ENCODE data around the gene ERF. TPM values are rescaled to one million over a fixed set of nuclear protein-coding genes. Genes with fewer than 3 reads are reported as not detected.
"Not testable (repeated sequence)": the region's sequence is repeated elsewhere in the genome, so short reads cannot be mapped to it uniquely, and the experiment has no call there.

ERF gene
- total and polyA plus RNA-seq, 5 experiments from 2014 or later = 2.8 to 47.3 (median 6.2) TPM

DNA sequence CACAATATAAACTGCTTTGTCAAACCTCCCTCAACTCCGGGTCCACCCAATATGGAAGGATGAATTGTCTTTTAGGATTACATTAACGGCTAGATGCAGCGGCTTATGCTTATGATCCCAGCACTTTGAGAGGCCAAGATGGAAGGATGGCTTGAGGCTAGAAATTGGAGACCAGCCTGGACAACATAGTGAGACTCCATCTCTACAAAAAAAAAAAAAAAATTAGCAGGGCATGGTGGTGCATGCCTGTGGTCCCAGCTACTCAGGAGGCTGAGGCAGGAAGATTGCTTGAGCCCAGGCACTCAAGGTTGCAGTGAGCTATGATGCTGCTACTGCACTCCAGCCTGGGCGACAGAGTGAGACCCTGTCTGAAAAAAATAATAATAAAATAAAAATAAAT is 11.2 kb upstream of the ERF start:
- H3K36me3 Mint-ChIP-seq, H3K9me3 Mint-ChIP-seq, DNase-seq, ATAC-seq, H3K4me3 Mint-ChIP-seq, H3K27me3 Mint-ChIP-seq: not testable (repeated sequence)
- POLR2A ChIA-PET = interaction anchor here (0.6 kb wide), 1 partner anchor 332 kb away, joined by 4 read pairs; no protein-coding TSS in a partner anchor
- Mint-ChIP-seq H3K27ac (peak overlapping the region in 2 of 10 donors; percentile 25 to 62), H3K4me1 (peaks cover 0 to 24% (median 18%) of the 10 kb centered on the region in 4 donors)

DNA sequence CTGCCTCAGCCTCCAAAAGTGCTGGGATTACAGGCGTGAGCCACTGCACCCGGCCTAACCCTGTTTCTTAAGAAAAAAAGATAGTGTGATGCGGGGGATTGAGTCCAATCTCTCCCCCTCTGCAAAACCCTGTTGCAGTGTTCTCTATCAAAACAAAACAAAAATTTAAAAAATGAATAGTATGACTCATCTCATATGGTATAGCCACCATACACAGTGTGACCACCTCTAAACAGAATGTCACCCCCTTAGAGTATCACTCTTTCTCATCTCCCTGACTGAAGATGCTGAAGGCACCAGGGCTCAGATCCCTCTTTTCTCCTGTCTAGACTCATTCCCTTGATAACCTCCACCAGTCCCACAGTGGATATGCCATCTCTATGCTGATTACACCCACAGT is 6.8 kb upstream of the ERF start:
- H3K27me3 Mint-ChIP-seq = no peaks in the 10 kb centered on the region
- POLR2A ChIA-PET = no interaction called here
- no peaks in the 10 kb centered on the region for H3K36me3 Mint-ChIP-seq
- no peak overlapping the region for H3K27ac Mint-ChIP-seq
- ATAC-seq (no peak), DNase-seq (no peak)
- H3K4me3 Mint-ChIP-seq = no peak overlapping the region
- peaks cover under 1 to 4% (median under 1%) of the 10 kb centered on the region in 4 donors for H3K4me1 Mint-ChIP-seq
- H3K9me3 Mint-ChIP-seq = no peaks in the 10 kb centered on the region

DNA sequence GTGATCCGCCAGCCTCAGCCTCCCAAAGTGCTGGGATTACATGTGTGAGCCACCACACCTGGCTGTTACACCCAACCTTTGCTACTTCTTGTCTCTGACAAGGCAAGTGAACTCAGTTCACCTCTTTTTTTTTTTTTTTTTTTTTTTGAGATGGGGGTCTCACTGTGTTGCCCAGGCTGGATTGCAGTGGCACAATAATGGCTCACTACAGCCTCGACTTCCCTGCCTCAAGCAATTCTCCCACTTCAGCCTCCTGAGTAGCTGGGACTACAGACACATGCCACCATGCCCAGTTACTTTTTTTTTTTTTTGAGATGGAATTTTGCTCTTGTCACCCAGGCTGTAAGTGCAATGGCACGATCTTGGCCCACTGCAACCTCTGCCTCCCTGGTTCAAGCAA is 2.9 kb upstream of the ERF start:
- H3K36me3 Mint-ChIP-seq, H3K4me3 Mint-ChIP-seq, ATAC-seq, H3K9me3 Mint-ChIP-seq, DNase-seq, H3K27me3 Mint-ChIP-seq: not testable (repeated sequence)
- H3K27ac Mint-ChIP-seq = peak overlapping the region in 1 of 10 donors; percentile 63
- H3K4me1 Mint-ChIP-seq = peaks cover 3 to 19% (median 11%) of the 10 kb centered on the region in 4 donors
- POLR2A ChIA-PET = interaction anchor here (0.6 to 1.6 kb wide), 6 partner anchors 8 to 1352 kb away, joined by 3 to 7 read pairs (median 4); no protein-coding TSS in a partner anchor

DNA sequence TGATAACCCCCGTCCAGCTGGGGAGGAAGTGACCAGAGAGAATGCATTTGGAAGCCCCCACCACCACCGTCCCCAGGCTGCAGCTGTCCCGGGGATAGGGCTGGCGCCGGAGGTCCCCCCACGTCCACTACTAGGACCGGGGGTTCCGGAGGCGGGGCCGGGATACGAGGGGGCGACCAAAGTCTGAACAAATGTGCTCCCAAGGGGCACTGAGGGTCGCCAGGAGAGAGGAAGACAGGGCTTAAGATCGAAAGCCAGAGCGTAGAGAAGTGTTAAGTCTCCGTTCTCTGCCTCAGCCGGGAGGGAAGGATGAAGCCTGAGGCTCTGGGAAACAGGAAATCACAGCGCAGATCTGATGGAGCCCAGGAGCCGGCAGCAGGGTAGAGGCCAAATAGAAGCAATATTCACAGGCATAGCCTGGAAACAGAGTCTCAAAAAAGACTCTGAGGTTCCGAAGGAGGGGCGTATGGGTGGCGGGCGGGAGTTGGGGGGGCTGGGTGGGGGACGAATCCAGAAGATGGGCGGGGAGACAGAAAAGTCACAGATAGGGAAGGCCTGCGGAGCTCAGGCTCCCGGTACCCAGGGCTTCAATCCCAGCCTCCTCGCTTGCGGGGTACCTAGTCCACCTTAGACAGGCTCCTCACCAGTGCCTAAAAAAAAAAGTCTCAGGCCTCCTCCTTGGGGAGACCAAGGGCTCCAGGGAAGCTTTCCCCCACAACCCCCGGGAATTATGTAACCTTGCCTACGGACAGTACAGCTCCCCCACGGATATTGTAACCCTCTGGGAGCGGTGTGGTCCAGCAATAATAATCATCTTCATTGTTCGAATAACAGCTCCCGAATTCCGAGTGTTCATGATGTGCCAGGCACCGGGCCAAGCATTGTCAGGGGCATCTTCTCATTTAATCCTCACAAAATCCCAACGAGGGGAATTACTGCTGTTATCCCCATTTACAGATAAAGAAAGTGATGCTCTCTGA is 1.1 kb upstream of the ERF start:
- Mint-ChIP-seq H3K9me3 (no peaks in the 10 kb centered on the region), H3K4me3 (peak overlapping the region; percentile 77 to 92 (median 82)), H3K27me3 (no peaks in the 10 kb centered on the region), H3K27ac (peak overlapping the region; percentile 58 to 95 (median 79)), H3K4me1 (peaks cover 13 to 35% (median 26%) of the 10 kb centered on the region in 4 donors), H3K36me3 (peaks cover 0 to 5% (median 0%) of the 10 kb centered on the region in 3 donors)
- DNase-seq (no peak), ATAC-seq (no peak)
- POLR2A ChIA-PET = interaction anchor here (0.8 to 3.4 kb wide), 6 partner anchors 12 to 58 kb away, joined by 3 to 23 read pairs (median 4); partner anchors contain the start of gene GSK3A

DNA sequence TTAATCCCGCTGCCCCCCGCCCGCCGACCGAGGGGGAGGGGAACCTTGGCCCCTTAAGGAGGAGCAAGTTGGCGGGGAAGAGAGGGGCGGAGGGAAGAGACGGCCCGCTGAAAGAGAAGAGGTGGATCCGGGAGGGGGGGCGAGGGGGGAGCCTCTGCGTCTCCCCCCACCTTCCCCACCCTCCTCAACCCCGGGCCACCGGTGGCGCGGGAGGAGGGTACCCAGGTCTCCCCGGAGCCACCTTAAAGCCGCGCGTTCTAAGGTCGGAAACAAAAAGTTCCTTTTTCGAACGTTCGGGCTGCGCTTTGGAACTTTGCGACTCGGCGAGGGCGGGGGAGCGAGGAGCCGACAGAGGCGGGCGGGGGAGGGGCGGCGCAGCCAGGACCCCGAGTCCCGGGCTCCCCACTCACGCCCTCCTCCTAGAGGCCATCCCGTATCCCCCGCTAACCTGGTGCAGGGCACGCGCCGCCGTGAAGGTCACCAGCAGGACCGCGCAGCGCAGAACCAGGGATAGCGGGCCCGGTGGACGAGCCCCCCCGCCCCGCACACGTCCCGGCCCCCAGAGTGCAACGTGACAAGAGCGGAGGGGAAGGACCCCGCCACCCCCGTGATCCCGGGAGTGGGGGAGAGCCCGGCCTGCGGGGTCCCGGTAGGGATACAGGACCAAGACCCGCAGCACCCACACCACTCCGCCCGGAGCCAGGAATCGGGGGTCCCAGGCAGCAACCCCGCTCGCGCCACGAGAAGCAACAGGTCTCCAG is 659 bp downstream of the ERF start:
- Mint-ChIP-seq H3K4me1 (peaks cover 16 to 53% (median 40%) of the 10 kb centered on the region in 4 donors), H3K4me3 (peak overlapping the region; percentile 73 to 92 (median 82)), H3K27ac (peak overlapping the region in 8 of 10 donors; percentile 57 to 96 (median 90)), H3K9me3 (no peaks in the 10 kb centered on the region), H3K27me3 (no peaks in the 10 kb centered on the region), H3K36me3 (peaks cover 0 to 7% (median 2%) of the 10 kb centered on the region in 3 donors)
- POLR2A ChIA-PET = interaction anchor here (1.4 to 3.4 kb wide), 2 partner anchors 10 to 26 kb away, joined by 4 to 23 read pairs; partner anchors contain the start of gene GSK3A
- peak; percentile 64 to 91 (median 78) for DNase-seq
- ATAC-seq = peak; percentile 50 to 51

DNA sequence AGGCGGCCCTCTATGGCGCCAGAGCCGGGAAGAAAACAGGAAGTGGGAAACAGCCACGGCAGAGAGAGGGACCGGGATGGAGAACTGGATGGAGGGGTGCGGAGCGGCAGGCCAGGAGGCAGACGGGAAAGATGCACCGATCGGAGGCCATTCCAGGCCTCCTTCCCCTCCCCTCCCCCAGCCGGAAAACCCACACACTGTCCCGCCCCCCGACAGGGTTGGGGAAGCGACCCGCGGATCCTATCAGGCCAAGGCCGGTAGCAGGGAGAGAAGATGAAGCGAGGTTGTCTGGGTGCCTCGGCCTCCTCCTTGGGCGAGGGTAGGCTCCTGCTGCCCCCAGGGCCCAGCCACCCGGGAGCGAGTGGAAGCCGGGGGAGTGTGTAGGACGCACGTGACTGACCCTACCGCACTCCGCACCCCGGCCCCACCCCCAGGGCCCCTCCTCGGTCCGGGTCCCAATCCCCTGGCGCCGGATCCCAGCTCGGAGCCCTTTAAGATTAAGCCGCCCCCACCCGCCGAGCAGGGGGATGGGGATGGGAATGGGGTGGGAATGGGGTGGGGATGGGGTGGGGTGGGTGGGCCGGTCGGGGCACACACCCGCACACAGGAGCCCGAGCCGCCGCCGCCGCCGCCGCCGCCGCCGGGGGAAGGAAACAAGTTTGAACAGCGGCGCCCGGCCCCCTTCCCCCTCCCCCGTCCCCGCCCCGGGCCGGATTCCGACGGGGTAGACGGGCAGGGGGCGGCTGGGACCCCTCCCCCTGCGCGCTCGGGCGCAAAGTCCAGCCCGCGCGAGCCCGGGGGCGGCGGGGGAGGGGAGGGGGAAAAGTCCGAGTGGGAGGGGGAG is 1.5 kb downstream of the ERF start:
- Mint-ChIP-seq H3K9me3 (no peaks in the 10 kb centered on the region), H3K4me1 (peaks cover 16 to 61% (median 41%) of the 10 kb centered on the region in 4 donors), H3K36me3 (peaks cover 0 to 10% (median 2%) of the 10 kb centered on the region in 3 donors), H3K27me3 (no peaks in the 10 kb centered on the region), H3K4me3 (peak overlapping the region; percentile 86 to 98 (median 92)), H3K27ac (peak overlapping the region; percentile 73 to 98 (median 96))
- peak; percentile 19 to 26 for ATAC-seq
- DNase-seq = peak; percentile 39 to 80 (median 54)
- POLR2A ChIA-PET = interaction anchor here (1.4 to 2.7 kb wide), 3 partner anchors 10 to 27 kb away, joined by 4 to 20 read pairs (median 12); partner anchors contain the start of genes CIC and GSK3A

DNA sequence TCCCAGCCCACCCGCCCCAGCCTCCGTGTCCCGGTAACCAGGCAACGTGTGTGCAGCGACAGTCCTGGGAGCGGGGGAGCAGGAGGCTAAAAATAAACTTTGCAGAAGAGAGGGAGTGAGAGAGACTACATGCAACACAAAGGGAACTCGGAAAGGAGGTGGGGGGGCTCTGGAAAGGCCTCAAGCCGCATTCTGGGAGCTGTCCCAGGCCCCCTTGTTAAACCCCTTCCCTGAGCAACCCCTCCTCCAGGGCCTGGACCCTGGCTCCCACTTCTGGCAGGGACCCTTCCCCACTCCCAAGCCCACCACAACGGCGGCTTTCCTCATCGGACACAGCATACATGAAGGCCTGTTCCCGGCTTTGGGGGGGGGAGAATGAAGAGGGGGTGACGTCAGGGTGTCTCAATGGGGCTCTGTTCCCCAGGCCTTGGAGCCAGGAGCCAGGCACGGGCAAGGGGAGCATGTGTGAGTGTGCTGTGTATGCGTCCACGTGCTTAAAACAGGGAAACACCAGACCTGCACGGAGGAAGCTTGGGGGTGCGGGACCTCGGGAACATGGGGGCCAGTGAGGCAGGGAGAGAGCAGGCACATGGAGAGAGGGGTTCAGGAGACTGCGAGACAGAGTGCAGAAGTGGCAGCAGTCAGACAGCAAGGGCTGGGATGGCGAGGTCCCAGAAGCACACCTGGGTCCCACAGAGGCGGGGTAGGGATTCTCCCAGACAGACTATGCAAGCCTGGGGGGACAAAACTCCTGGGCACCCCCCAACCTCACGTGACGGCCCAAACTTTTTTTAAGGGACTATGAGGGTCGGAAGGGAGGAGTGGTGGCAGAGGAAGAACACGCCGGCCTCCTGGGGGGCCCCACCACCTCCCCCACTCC is 2.3 kb downstream of the ERF start:
- H3K27me3 Mint-ChIP-seq = no peaks in the 10 kb centered on the region
- DNase-seq (no peak), ATAC-seq (no peak)
- POLR2A ChIA-PET = interaction anchor here (1.4 to 10.6 kb wide), 5 partner anchors 9 to 28 kb away, joined by 4 to 121 read pairs (median 12); partner anchors contain the start of genes CIC and GSK3A
- H3K4me3 Mint-ChIP-seq = peak overlapping the region; percentile 86 to 98 (median 92)
- peaks cover 0 to 10% (median 2%) of the 10 kb centered on the region in 3 donors for H3K36me3 Mint-ChIP-seq
- peak overlapping the region; percentile 73 to 98 (median 96) for H3K27ac Mint-ChIP-seq
- no peaks in the 10 kb centered on the region for H3K9me3 Mint-ChIP-seq
- H3K4me1 Mint-ChIP-seq = peaks cover 16 to 62% (median 41%) of the 10 kb centered on the region in 4 donors

DNA sequence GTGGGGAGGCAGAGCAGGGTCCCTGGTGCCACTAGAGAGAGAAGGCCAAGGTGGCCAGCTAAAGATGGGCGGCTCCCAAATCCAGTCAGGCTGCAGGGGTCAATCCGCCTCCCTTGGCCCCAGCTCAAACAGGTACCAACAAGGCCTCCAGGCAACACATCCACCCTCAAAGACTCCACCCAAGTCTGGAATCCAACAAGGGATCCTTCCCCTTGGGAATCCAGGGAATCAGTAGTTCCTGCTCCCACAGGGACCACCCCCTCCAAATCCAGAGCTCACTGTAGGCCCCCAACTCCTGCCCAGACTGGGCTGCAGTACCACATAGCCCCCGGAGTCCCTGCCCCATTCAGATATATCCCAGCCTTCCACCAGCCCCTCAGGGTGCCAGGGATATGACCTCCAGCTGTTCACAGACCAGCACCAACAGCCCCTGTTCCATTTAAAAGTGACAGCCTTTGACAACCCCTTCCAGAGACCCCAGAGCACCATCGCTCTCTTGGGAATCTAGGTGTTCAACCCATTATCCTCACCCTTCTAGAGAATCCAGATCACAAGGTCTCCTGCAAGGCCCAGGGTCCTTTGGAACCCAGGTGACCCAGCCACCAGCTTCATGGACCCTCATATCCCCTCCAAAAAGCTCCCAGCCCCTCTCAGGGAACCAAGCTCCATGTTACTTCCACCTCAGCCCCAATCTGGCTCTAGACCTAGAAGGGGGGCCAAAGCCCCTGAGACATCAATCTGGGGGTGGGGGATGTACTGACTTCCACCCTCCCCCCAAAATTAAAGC is 3.2 kb downstream of the ERF start:
- peak overlapping the region; percentile 66 to 98 (median 92) for H3K4me3 Mint-ChIP-seq
- ATAC-seq = no peak
- H3K27me3 Mint-ChIP-seq = no peaks in the 10 kb centered on the region
- H3K4me1 Mint-ChIP-seq = peaks cover 19 to 66% (median 42%) of the 10 kb centered on the region in 4 donors
- no peaks in the 10 kb centered on the region for H3K9me3 Mint-ChIP-seq
- no peak for DNase-seq
- peak overlapping the region; percentile 87 to 98 (median 95) for H3K27ac Mint-ChIP-seq
- POLR2A ChIA-PET = interaction anchor here (0.5 to 10.6 kb wide), 9 partner anchors 8 to 128 kb away, joined by 3 to 121 read pairs (median 4); partner anchors contain the start of genes CIC, GSK3A, PAFAH1B3 and ZNF526
- peaks cover 0 to 10% (median 2%) of the 10 kb centered on the region in 3 donors for H3K36me3 Mint-ChIP-seq

DNA sequence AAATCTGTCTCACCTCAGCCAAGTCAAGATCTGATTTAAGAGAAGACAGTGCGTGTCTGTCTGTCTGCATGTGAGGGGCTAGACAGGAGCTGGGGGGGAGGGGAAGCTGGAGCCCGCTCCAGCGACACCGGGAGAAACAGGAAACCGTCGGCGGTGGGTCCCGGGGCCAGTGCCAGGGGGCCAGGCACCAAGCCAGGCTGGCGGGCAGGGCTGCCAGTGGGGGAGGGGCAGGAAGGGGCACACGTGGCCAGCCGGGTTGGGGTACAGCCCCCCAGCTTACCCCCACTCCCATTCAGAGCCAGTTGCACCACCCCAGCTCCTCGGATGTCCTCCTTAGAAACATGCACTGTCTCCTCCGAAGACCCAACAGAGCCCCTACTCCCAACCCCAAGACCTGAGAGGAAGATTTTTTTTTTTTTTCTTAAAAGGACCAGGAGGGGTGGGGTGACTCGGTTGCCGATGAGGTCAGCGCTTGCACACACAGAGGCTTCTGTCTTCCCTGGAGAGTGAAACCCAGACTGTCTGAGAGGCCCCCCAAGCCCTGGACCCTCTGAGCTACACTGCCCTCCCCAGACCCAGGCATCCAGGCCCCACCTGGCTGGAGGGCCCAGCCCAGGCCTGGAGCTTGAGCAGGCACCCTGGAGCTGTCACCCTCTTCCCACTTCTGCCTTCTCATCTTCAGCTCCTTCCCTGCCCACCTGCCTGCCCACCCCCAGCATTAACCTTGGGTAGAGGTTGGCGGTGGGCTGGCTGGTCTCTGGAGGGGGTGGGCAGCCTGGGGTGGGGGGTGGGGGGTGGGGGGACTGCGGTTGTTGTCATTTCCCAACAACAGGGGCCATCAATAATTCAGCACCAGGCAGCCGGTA is 4.0 kb downstream of the ERF start:
- no peaks in the 10 kb centered on the region for H3K27me3 Mint-ChIP-seq
- peak in 3 of 10 donors; percentile 15 to 36 (median 25) for DNase-seq
- H3K4me3 Mint-ChIP-seq = peak overlapping the region in 9 of 10 donors; percentile 19 to 98 (median 57)
- POLR2A ChIA-PET = interaction anchor here (0.5 to 10.6 kb wide), 14 partner anchors 8 to 176 kb away, joined by 3 to 121 read pairs (median 4); partner anchors contain the start of genes CIC, GSK3A, PAFAH1B3 and ZNF526
- H3K36me3 Mint-ChIP-seq = peaks cover 0 to 10% (median 2%) of the 10 kb centered on the region in 3 donors
- peak in 1 of 2 donors; percentile 1 for ATAC-seq
- no peaks in the 10 kb centered on the region for H3K9me3 Mint-ChIP-seq
- peaks cover 20 to 65% (median 41%) of the 10 kb centered on the region in 4 donors for H3K4me1 Mint-ChIP-seq
- peak overlapping the region; percentile 57 to 95 (median 78) for H3K27ac Mint-ChIP-seq
